Mesothelial cell of epicardium (in vitro differentiated cells): Measurements from ENCODE around the gene CBLB. TPM values are rescaled to one million over a fixed set of nuclear protein-coding genes. Genes with fewer than 3 reads are reported as not detected.

Experiments
- DNase-seq, 2 experiments: peaks; one replicate each; pipeline ENCODE4 v3.0.0; 2021; ENCODE audit warnings: low spot score in 2 of 2; ENCODE audit not compliant: unreplicated experiment in 2 of 2
- H3K27ac Mint-ChIP-seq: 2 replicates; pipeline ENCODE4 v1.8.0; 2021; ENCODE audit warnings: mixed read lengths
- H3K27me3 Mint-ChIP-seq: 2 replicates; pipeline ENCODE4 v1.8.0; 2021; ENCODE audit warnings: low read depth, mixed read lengths
- H3K36me3 Mint-ChIP-seq: 2 replicates; pipeline ENCODE4 v1.8.0; 2021; ENCODE audit warnings: mixed read lengths
- H3K4me1 Mint-ChIP-seq: 2 replicates; pipeline ENCODE4 v1.8.0; 2021; ENCODE audit warnings: mixed read lengths
- H3K4me3 Mint-ChIP-seq: 2 replicates; pipeline ENCODE4 v1.8.0; 2021; ENCODE audit warnings: mild to moderate bottlenecking, moderate library complexity, mixed read lengths
- H3K9me3 Mint-ChIP-seq: 2 replicates; pipeline ENCODE4 v1.8.0; 2021; ENCODE audit warnings: mixed read lengths
- total RNA-seq: library from RNA; stranded (reverse); gene quantifications from 3 replicates; pipeline ENCODE4 v1.2.1, GENCODE V29; 2021
- TF ChIP-seq, protein P1 (sequence below): fragments of 200-600 bp; sonication (generic); IDR thresholded peaks from one replicate; pipeline ENCODE4 v1.5.0; 2021; ENCODE audit warnings: antibody characterized with exemption; ENCODE audit not compliant: unreplicated experiment

CBLB gene
- total RNA-seq, 1 donor from 2014 or later: 116 TPM

DNA sequence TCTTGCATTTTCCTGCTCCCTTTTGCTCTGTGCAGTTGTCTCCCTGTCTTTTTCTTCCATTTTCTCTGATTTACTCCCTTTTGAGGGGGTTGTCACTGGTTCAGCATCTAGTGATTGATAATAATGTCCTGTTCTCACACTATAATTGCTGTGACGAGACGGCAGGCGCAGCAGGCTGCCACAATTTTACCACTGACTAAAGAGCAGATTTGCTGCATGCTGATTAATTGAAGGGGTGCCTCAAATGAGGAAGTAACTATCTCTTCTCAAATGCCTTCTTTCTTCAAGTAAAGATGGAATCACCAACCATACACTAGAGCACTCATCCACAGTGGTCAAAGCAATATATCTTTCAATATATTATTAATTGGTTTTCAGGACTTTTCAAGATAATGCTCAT is 219.3 kb downstream of the CBLB start:
- Mint-ChIP-seq H3K36me3 (no peaks in the 10 kb centered on the region), H3K4me1 (peaks cover 15% of the 10 kb centered on the region), H3K9me3 (no peaks in the 10 kb centered on the region), H3K27ac (no peak overlapping the region), H3K4me3 (no peak overlapping the region), H3K27me3 (no peaks in the 10 kb centered on the region)
- no peak for DNase-seq
- TF ChIP-seq, protein P1, sequence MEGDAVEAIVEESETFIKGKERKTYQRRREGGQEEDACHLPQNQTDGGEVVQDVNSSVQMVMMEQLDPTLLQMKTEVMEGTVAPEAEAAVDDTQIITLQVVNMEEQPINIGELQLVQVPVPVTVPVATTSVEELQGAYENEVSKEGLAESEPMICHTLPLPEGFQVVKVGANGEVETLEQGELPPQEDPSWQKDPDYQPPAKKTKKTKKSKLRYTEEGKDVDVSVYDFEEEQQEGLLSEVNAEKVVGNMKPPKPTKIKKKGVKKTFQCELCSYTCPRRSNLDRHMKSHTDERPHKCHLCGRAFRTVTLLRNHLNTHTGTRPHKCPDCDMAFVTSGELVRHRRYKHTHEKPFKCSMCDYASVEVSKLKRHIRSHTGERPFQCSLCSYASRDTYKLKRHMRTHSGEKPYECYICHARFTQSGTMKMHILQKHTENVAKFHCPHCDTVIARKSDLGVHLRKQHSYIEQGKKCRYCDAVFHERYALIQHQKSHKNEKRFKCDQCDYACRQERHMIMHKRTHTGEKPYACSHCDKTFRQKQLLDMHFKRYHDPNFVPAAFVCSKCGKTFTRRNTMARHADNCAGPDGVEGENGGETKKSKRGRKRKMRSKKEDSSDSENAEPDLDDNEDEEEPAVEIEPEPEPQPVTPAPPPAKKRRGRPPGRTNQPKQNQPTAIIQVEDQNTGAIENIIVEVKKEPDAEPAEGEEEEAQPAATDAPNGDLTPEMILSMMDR: no peak

- no peaks in the 10 kb centered on the region for H3K27me3 Mint-ChIP-seq
- H3K4me1 Mint-ChIP-seq: peaks cover 15% of the 10 kb centered on the region
- TF ChIP-seq, protein P1: no peak
- no peak overlapping the region for H3K4me3 Mint-ChIP-seq
- H3K9me3 Mint-ChIP-seq: peaks cover 8% of the 10 kb centered on the region
- H3K27ac Mint-ChIP-seq: no peak overlapping the region
- peaks cover 4% of the 10 kb centered on the region for H3K36me3 Mint-ChIP-seq
- no peak for DNase-seq
Observed at GRCh38 chr3:105647047-105647446, 221.8 kb downstream of the CBLB start.

DNA sequence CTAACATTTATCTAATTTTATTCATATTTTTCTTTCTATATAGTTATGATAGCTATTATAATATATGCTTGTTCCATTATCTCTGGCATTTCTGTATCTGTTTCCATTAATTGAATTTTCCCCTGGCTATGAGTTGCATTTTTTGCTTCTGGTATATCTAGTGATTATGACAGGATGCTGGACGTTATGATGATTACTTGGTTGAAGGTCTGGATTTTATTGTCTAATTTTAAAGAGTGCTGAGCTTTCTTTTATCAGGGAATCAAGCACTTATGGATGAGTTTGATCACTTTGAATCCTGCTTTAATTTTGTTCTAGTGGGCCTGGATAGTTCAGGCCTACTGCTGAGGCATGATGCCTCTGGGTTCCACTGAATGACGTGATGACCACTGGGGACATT is 229.7 kb downstream of the CBLB start:
- DNase-seq: no peak
- TF ChIP-seq, protein P1: no peak
- Mint-ChIP-seq H3K4me3 (no peak overlapping the region), H3K36me3 (peaks cover 5% of the 10 kb centered on the region), H3K4me1 (no peaks in the 10 kb centered on the region), H3K9me3 (peaks cover 11% of the 10 kb centered on the region), H3K27ac (no peak overlapping the region), H3K27me3 (no peaks in the 10 kb centered on the region)

DNA sequence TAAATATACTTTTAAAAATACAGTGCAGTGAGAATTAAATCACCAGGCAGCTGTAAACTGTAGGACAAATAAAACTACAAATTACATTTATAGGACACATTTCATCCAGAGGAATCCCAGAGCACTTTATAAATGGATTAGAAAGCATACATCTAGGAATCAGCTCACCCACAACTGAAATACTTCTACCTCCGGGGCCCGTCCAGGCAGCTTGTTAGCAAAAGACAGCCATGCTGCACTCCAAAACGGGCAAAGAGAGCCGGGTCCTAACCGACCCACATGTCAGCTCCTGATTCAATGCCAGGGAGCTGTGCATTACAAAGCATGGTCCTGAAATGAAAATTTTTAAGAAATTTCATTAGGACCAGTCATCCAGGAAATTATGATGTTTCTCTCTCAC is 234.1 kb downstream of the CBLB start:
- H3K4me1 Mint-ChIP-seq: no peaks in the 10 kb centered on the region
- no peak overlapping the region for H3K27ac Mint-ChIP-seq
- H3K27me3 Mint-ChIP-seq: no peaks in the 10 kb centered on the region
- no peak for DNase-seq
- H3K4me3 Mint-ChIP-seq: no peak overlapping the region
- no peaks in the 10 kb centered on the region for H3K9me3 Mint-ChIP-seq
- H3K36me3 Mint-ChIP-seq: no peaks in the 10 kb centered on the region
- TF ChIP-seq, protein P1: no peak

GRCh38 chr3:105629718-105630117 is 239.1 kb downstream of the CBLB start:
- no peaks in the 10 kb centered on the region for H3K36me3 Mint-ChIP-seq
- H3K4me1 Mint-ChIP-seq: no peaks in the 10 kb centered on the region
- no peak overlapping the region for H3K27ac Mint-ChIP-seq
- no peak overlapping the region for H3K4me3 Mint-ChIP-seq
- peaks cover 2% of the 10 kb centered on the region for H3K9me3 Mint-ChIP-seq
- DNase-seq: no peak
- TF ChIP-seq, protein P1: no peak
- H3K27me3 Mint-ChIP-seq: no peaks in the 10 kb centered on the region

DNA sequence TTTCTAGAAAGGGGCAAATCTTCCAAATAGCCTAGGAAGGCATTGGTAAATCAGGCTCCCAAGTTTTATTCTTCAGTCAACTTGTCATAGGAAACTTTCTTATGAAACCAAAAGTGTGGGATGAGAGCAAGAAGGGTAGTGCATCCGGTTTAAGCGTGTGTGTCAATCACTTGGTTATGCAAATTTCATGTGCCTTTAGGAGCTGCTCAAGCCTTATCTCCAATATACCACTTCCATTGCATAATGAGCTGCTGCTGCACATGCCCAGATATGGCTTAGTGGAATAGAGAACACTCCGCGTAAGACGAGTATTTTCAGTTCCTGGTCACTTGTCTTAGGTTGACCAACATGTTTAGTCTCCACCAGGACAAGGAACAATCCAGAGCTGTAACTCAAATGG is 242.1 kb downstream of the CBLB start:
- Mint-ChIP-seq H3K9me3 (peaks cover 2% of the 10 kb centered on the region), H3K4me1 (no peaks in the 10 kb centered on the region), H3K4me3 (no peak overlapping the region), H3K27me3 (no peaks in the 10 kb centered on the region), H3K27ac (no peak overlapping the region), H3K36me3 (no peaks in the 10 kb centered on the region)
- DNase-seq: no peak
- TF ChIP-seq, protein P1: no peak
